SK-N-SH (cell line): ENCODE measurements around the gene UBA3. TPM values are rescaled to one million over a fixed set of nuclear protein-coding genes. Genes with fewer than 3 reads are reported as not detected.
A peak's percentile ranks its signal among the peaks of the same experiment; 100 is the strongest.

Source experiments
- CTCF ChIA-PET: fragments of 300-600, 350-600 bp; formaldehyde crosslinking; extraction: SDS; loops from one replicate; lab custom pipeline; 2021; lab: Yijun Ruan, JAX
- POLR2A ChIA-PET: fragments of 350-600 bp; sonication (Branson Sonifier 250); formaldehyde crosslinking; extraction: SDS; loops from one replicate; lab custom pipeline; 2020; ENCODE audit warnings: antibody characterized with exemption, inconsistent platforms; lab: Yijun Ruan, JAX
- DNase-seq: peaks from one replicate; pipeline ENCODE4 v3.0.0; 2012
- H2AFZ ChIP-seq: fragments of 200-600 bp; sonication (generic); 2 replicates; pipeline ENCODE4 v1.8.1; 2016; ENCODE audit warnings: antibody characterized with exemption, mild to moderate bottlenecking, low read depth
- H3F3A ChIP-seq: fragments of 200-600 bp; sonication (generic); replicated peaks from 2 replicates; pipeline ENCODE3; 2016; ENCODE audit warnings: antibody characterized with exemption, mild to moderate bottlenecking; ENCODE audit not compliant: insufficient read depth
- H3K27ac ChIP-seq, 2 experiments: fragments of 200-500 bp in 1 of 2; fragments of 200-600 bp in 1 of 2; sonication (Bioruptor generic) in 1 of 2; sonication (generic), shearing (Covaris generic) in 1 of 2; 2 replicates each; pipeline versions ENCODE4 v1.5.1 to v1.6.1; 2014 to 2016; ENCODE audit warnings: low read depth in 2 of 2, inconsistent platforms in 1 of 2, low read length in 1 of 2, mild to moderate bottlenecking in 1 of 2, mixed read lengths in 1 of 2
- H3K27me3 ChIP-seq: fragments of 200-600 bp; sonication (generic), shearing (Covaris generic); 2 replicates; pipeline ENCODE4 v1.6.1; 2016; ENCODE audit warnings: mixed run types; ENCODE audit not compliant: insufficient read depth
- H3K36me3 ChIP-seq, 2 experiments: fragments of 200-500 bp in 1 of 2; fragments of 200-600 bp in 1 of 2; sonication (Bioruptor generic) in 1 of 2; sonication (generic) in 1 of 2; replicated peaks in 1 of 2; 2 replicates each; pipeline versions ENCODE3 to v1.5.1; 2014 to 2016; ENCODE audit warnings: low read length in 1 of 2, mild to moderate bottlenecking in 1 of 2; ENCODE audit not compliant: insufficient read depth in 2 of 2, control insufficient read depth in 1 of 2
- H3K4me1 ChIP-seq, 2 experiments: fragments of 200-500 bp in 1 of 2; fragments of 200-600 bp in 1 of 2; sonication (Bioruptor generic) in 1 of 2; sonication (generic), shearing (Covaris generic) in 1 of 2; 2 replicates each; pipeline versions ENCODE4 v1.5.1 to v1.6.1; 2014 to 2016; ENCODE audit warnings: low read depth in 1 of 2, low read length in 1 of 2, mixed run types in 1 of 2; ENCODE audit not compliant: insufficient read depth in 2 of 2, control insufficient read depth in 1 of 2
- H3K4me2 ChIP-seq: fragments of 200-600 bp; sonication (generic), shearing (Covaris generic); 2 replicates; pipeline ENCODE4 v1.6.1; 2017; ENCODE audit warnings: mixed run types
- H3K4me3 ChIP-seq, 2 experiments: fragments of 200-500 bp in 1 of 2; fragments of 200-600 bp in 1 of 2; sonication (Bioruptor generic) in 1 of 2; sonication (generic), shearing (Covaris generic) in 1 of 2; 2 replicates each; pipeline versions ENCODE4 v1.5.1 to v1.8.1; 2014 to 2016; ENCODE audit warnings: low read depth in 2 of 2, inconsistent platforms in 1 of 2, low read length in 1 of 2, mild to moderate bottlenecking in 1 of 2, mixed read lengths in 1 of 2, moderate library complexity in 1 of 2
- H3K79me2 ChIP-seq: fragments of 200-600 bp; sonication (generic); 2 replicates; pipeline ENCODE4 v1.8.1; 2017; ENCODE audit warnings: mild to moderate bottlenecking; ENCODE audit not compliant: insufficient read depth
- H3K9ac ChIP-seq: fragments of 200-600 bp; sonication (generic); 2 replicates; pipeline ENCODE4 v1.6.1; 2017; ENCODE audit warnings: mixed run types
- H3K9me2 ChIP-seq: fragments of 200-600 bp; sonication (generic); 2 replicates; pipeline ENCODE4 v1.6.1; 2017; ENCODE audit warnings: mixed run types
- H3K9me3 ChIP-seq: fragments of 200-600 bp; sonication (generic); 2 replicates; pipeline ENCODE4 v1.6.1; 2017; ENCODE audit warnings: mixed run types, mild to moderate bottlenecking, moderate library complexity
- H4K20me1 ChIP-seq: fragments of 200-600 bp; sonication (generic); 2 replicates; pipeline ENCODE4 v1.6.1; 2017; ENCODE audit warnings: mild to moderate bottlenecking, mixed run types; ENCODE audit not compliant: insufficient read depth
- CHD2 ChIP-seq: fragments of 150-350 bp; IDR thresholded peaks from 2 replicates; pipeline ENCODE4 v1.6.1; 2018; ENCODE audit warnings: low read length; ENCODE audit not compliant: partially characterized antibody
- EZH2phosphoT487 ChIP-seq: fragments of 200-600 bp; sonication (generic); IDR thresholded peaks from 2 replicates; pipeline ENCODE4 v1.6.1; 2017; ENCODE audit warnings: low read depth, mixed run types, mild to moderate bottlenecking, antibody characterized with exemption, moderate library complexity, borderline replicate concordance
- FOSL2 ChIP-seq: IDR thresholded peaks from 2 replicates; pipeline ENCODE4 v1.4.0; 2012; ENCODE audit warnings: low read depth, mild to moderate bottlenecking, moderate library complexity, borderline replicate concordance
- FOXJ3 ChIP-seq: sonication (generic); formaldehyde crosslinking; IDR thresholded peaks from 2 replicates; pipeline ENCODE4 v1.5.1; 2020; ENCODE audit warnings: mild to moderate bottlenecking, missing genetic modification reagents
- FOXM1 ChIP-seq: IDR thresholded peaks from 2 replicates; pipeline ENCODE4 v1.4.0; 2012; ENCODE audit warnings: low read depth, mild to moderate bottlenecking
- GABPA ChIP-seq: IDR thresholded peaks from 2 replicates; pipeline ENCODE4 v1.4.0; 2012; ENCODE audit warnings: low read depth, mild to moderate bottlenecking
- JUND ChIP-seq: IDR thresholded peaks from 2 replicates; pipeline ENCODE4 v1.4.0; 2012
- POLR2AphosphoS5 ChIP-seq: IDR thresholded peaks from 2 replicates; pipeline ENCODE4 v1.6.1; 2012; ENCODE audit warnings: low read depth, low read length
- RAD21 ChIP-seq: IDR thresholded peaks from 2 replicates; pipeline ENCODE4 v1.6.1; 2012; ENCODE audit warnings: mild to moderate bottlenecking, low read length
- RCOR1 ChIP-seq: fragments of 150-350 bp; IDR thresholded peaks from 2 replicates; pipeline ENCODE4 v1.6.1; 2017; ENCODE audit warnings: antibody characterized with exemption, low read length
- RFX5 ChIP-seq: IDR thresholded peaks from 2 replicates; pipeline ENCODE4 v1.6.1; 2012; ENCODE audit warnings: mild to moderate bottlenecking, improper control_type of control experiment, low read length
- RXRA ChIP-seq: IDR thresholded peaks from 2 replicates; pipeline ENCODE4 v1.4.0; 2012; ENCODE audit warnings: low read depth, mild to moderate bottlenecking, borderline replicate concordance
- SIN3A ChIP-seq: IDR thresholded peaks from 2 replicates; pipeline ENCODE4 v1.6.1; 2012; ENCODE audit warnings: low read depth, mild to moderate bottlenecking, low read length, moderate library complexity, borderline replicate concordance
- SMC3 ChIP-seq: IDR thresholded peaks from 2 replicates; pipeline ENCODE4 v1.6.1; 2012; ENCODE audit warnings: low read depth, low read length, improper control_type of control experiment
- TCF12 ChIP-seq: IDR thresholded peaks from 2 replicates; pipeline ENCODE4 v1.4.0; 2012
- USF2 ChIP-seq: fragments of 150-350 bp; IDR thresholded peaks from 2 replicates; pipeline ENCODE4 v1.6.1; 2017; ENCODE audit warnings: antibody characterized with exemption, low read length, low read depth, borderline replicate concordance
- YY1 ChIP-seq: IDR thresholded peaks from 2 replicates; pipeline ENCODE4 v1.4.0; 2012; ENCODE audit warnings: low read depth, mild to moderate bottlenecking
- ZBTB33 ChIP-seq: IDR thresholded peaks from 2 replicates; pipeline ENCODE4 v1.4.0; 2012; ENCODE audit warnings: low read depth, borderline replicate concordance
- WGBS: methylation state at CpG from one replicate; pipeline ENCODE4 v1.1.6; 2017; ENCODE audit warnings: low lambda C conversion rate; 5-methylcytosine and 5-hydroxymethylcytosine counted together
- polyA plus RNA-seq, 3 experiments: library from polyadenylated mRNA; depleted of rRNA; stranded (reverse); fragments of >200 nt; gene quantifications; 2 replicates each; pipeline ENCODE4 v1.2.3, GENCODE V29; 2012
- TF ChIP-seq, protein P1 (sequence below): IDR thresholded peaks from 2 replicates; pipeline ENCODE4 v1.4.0; 2012; ENCODE audit warnings: low read depth, borderline replicate concordance
- TF ChIP-seq, protein P2 (sequence below): IDR thresholded peaks from 2 replicates; pipeline ENCODE4 v1.6.1; 2012; ENCODE audit warnings: mild to moderate bottlenecking, low read depth, low read length, moderate library complexity
- TF ChIP-seq, protein P3 (sequence below): fragments of 200-600 bp; sonication (generic); IDR thresholded peaks from 2 replicates; pipeline ENCODE4 v1.6.1; 2017; ENCODE audit warnings: antibody characterized with exemption, mild to moderate bottlenecking, moderate library complexity
- TF ChIP-seq, protein P4 (sequence below): fragments of 150-350 bp; IDR thresholded peaks from 2 replicates; pipeline ENCODE4 v1.6.1; 2016; ENCODE audit warnings: mild to moderate bottlenecking, low read depth, low read length

UBA3 gene
- polyA plus RNA-seq, 1 of the 3 experiments (the other 2 are of a cell fraction): 43.0 TPM

DNA sequence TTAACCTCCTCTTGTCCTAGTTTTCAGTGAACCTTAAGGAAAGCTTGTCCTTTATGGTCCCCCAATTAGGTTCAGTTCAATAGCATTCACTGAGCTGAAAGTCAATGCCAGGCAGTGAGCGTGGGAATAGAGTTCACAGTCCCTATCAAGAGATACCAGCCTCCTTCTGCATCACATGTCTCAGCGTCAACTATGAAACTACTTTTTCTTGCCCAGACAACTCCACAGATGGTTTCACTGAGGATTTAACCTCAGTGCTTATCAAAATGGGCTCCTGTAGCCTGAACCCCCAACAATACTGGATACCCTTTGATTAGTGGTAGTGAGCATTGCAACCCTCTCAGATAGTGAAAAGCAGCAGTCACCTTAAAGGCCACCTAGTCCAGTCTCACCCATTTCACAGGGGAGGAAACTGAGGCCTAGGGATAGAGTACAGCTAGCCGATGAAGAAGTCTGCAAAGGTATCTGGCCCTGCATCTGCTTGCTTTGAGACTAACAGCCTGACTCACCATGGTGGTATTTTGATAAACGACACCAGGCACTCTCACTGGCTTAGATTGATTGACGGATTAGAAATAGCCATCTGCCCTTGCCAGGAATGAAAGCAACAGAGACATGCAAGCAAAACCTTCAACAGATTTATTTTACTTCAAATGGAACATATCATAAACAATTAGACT lies 1.6 kb upstream of the UBA3 start:
- Histone ChIP-seq H3K4me3 (no peak overlapping the region; a peak in 1 of 4 replicates), H3K27me3 (no peaks in the 10 kb centered on the region), H3K27ac (peak overlapping the region; percentile 81 to 94), H3K36me3 (peaks cover 0 to 2% of the 10 kb centered on the region in 2 experiments), H2AFZ (peak overlapping the region; percentile 55; the same call in 1 of the 2 replicates), H3K9ac (no peak overlapping the region; the same call in 1 of the 2 replicates), H3F3A (peaks cover 40% of the 10 kb centered on the region), H3K4me2 (peak overlapping the region; percentile 72), H3K9me3 (no peaks in the 10 kb centered on the region), H4K20me1 (no peaks in the 10 kb centered on the region), H3K9me2 (no peaks in the 10 kb centered on the region), H3K79me2 (peaks cover 52% of the 10 kb centered on the region), H3K4me1 (peaks cover 31 to 42% of the 10 kb centered on the region in 2 experiments)
- ChIA-PET POLR2A (no interaction called here), CTCF (interaction anchor here (1.7 kb wide), 1 partner anchor 39 kb away, joined by 3 read pairs; no protein-coding TSS in a partner anchor)
- DNase-seq: peak; percentile 38
- 48% methylated on average over 5 of the region's 5 CpGs for WGBS
- TF ChIP-seq JUND (peak; percentile 80), SIN3A (no peak), SMC3 (no peak), GABPA (no peak), USF2 (no peak), CHD2 (no peak), FOXJ3 (CRISPR knock-in tag) (no peak), RCOR1 (peak; percentile 87; the same call in 1 of the 2 replicates), TCF12 (peak; percentile 80), EZH2phosphoT487 (no peak), YY1 (no peak), FOSL2 (peak; percentile 57; the same call in 1 of the 2 replicates), FOXM1 (no peak; the same call in 1 of the 2 replicates), ZBTB33 (no peak), RFX5 (no peak), RAD21 (no peak), RXRA (no peak), POLR2AphosphoS5 (no peak)
- TF ChIP-seq, protein P1, sequence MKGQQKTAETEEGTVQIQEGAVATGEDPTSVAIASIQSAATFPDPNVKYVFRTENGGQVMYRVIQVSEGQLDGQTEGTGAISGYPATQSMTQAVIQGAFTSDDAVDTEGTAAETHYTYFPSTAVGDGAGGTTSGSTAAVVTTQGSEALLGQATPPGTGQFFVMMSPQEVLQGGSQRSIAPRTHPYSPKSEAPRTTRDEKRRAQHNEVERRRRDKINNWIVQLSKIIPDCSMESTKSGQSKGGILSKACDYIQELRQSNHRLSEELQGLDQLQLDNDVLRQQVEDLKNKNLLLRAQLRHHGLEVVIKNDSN: no peak
- TF ChIP-seq, protein P2, sequence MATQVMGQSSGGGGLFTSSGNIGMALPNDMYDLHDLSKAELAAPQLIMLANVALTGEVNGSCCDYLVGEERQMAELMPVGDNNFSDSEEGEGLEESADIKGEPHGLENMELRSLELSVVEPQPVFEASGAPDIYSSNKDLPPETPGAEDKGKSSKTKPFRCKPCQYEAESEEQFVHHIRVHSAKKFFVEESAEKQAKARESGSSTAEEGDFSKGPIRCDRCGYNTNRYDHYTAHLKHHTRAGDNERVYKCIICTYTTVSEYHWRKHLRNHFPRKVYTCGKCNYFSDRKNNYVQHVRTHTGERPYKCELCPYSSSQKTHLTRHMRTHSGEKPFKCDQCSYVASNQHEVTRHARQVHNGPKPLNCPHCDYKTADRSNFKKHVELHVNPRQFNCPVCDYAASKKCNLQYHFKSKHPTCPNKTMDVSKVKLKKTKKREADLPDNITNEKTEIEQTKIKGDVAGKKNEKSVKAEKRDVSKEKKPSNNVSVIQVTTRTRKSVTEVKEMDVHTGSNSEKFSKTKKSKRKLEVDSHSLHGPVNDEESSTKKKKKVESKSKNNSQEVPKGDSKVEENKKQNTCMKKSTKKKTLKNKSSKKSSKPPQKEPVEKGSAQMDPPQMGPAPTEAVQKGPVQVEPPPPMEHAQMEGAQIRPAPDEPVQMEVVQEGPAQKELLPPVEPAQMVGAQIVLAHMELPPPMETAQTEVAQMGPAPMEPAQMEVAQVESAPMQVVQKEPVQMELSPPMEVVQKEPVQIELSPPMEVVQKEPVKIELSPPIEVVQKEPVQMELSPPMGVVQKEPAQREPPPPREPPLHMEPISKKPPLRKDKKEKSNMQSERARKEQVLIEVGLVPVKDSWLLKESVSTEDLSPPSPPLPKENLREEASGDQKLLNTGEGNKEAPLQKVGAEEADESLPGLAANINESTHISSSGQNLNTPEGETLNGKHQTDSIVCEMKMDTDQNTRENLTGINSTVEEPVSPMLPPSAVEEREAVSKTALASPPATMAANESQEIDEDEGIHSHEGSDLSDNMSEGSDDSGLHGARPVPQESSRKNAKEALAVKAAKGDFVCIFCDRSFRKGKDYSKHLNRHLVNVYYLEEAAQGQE: no peak
- TF ChIP-seq, protein P3, sequence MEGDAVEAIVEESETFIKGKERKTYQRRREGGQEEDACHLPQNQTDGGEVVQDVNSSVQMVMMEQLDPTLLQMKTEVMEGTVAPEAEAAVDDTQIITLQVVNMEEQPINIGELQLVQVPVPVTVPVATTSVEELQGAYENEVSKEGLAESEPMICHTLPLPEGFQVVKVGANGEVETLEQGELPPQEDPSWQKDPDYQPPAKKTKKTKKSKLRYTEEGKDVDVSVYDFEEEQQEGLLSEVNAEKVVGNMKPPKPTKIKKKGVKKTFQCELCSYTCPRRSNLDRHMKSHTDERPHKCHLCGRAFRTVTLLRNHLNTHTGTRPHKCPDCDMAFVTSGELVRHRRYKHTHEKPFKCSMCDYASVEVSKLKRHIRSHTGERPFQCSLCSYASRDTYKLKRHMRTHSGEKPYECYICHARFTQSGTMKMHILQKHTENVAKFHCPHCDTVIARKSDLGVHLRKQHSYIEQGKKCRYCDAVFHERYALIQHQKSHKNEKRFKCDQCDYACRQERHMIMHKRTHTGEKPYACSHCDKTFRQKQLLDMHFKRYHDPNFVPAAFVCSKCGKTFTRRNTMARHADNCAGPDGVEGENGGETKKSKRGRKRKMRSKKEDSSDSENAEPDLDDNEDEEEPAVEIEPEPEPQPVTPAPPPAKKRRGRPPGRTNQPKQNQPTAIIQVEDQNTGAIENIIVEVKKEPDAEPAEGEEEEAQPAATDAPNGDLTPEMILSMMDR: no peak
- TF ChIP-seq, protein P4, sequence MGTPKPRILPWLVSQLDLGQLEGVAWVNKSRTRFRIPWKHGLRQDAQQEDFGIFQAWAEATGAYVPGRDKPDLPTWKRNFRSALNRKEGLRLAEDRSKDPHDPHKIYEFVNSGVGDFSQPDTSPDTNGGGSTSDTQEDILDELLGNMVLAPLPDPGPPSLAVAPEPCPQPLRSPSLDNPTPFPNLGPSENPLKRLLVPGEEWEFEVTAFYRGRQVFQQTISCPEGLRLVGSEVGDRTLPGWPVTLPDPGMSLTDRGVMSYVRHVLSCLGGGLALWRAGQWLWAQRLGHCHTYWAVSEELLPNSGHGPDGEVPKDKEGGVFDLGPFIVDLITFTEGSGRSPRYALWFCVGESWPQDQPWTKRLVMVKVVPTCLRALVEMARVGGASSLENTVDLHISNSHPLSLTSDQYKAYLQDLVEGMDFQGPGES: no peak
